SK-N-SH (cell line): ENCODE results near the gene RNF167. TPM values are rescaled to one million over a fixed set of nuclear protein-coding genes. Genes with fewer than 3 reads are reported as not detected.

Experiments used
- CTCF ChIA-PET: fragments of 300-600, 350-600 bp; formaldehyde crosslinking; extraction: SDS; loops from one replicate; lab custom pipeline; 2021; lab: Yijun Ruan, JAX
- POLR2A ChIA-PET: fragments of 350-600 bp; sonication (Branson Sonifier 250); formaldehyde crosslinking; extraction: SDS; loops from one replicate; lab custom pipeline; 2020; ENCODE audit warnings: antibody characterized with exemption, inconsistent platforms; lab: Yijun Ruan, JAX
- DNase-seq: peaks from one replicate; pipeline ENCODE4 v3.0.0; 2012
- H2AFZ ChIP-seq: fragments of 200-600 bp; sonication (generic); 2 replicates; pipeline ENCODE4 v1.8.1; 2016; ENCODE audit warnings: antibody characterized with exemption, mild to moderate bottlenecking, low read depth
- H3F3A ChIP-seq: fragments of 200-600 bp; sonication (generic); replicated peaks from 2 replicates; pipeline ENCODE3; 2016; ENCODE audit warnings: antibody characterized with exemption, mild to moderate bottlenecking; ENCODE audit not compliant: insufficient read depth
- H3K27ac ChIP-seq, 2 experiments: fragments of 200-500 bp in 1 of 2; fragments of 200-600 bp in 1 of 2; sonication (Bioruptor generic) in 1 of 2; sonication (generic), shearing (Covaris generic) in 1 of 2; 2 replicates each; pipeline versions ENCODE4 v1.5.1 to v1.6.1; 2014 to 2016; ENCODE audit warnings: low read depth in 2 of 2, inconsistent platforms in 1 of 2, low read length in 1 of 2, mild to moderate bottlenecking in 1 of 2, mixed read lengths in 1 of 2
- H3K27me3 ChIP-seq: fragments of 200-600 bp; sonication (generic), shearing (Covaris generic); 2 replicates; pipeline ENCODE4 v1.6.1; 2016; ENCODE audit warnings: mixed run types; ENCODE audit not compliant: insufficient read depth
- H3K36me3 ChIP-seq, 2 experiments: fragments of 200-500 bp in 1 of 2; fragments of 200-600 bp in 1 of 2; sonication (Bioruptor generic) in 1 of 2; sonication (generic) in 1 of 2; replicated peaks in 1 of 2; 2 replicates each; pipeline versions ENCODE3 to v1.5.1; 2014 to 2016; ENCODE audit warnings: low read length in 1 of 2, mild to moderate bottlenecking in 1 of 2; ENCODE audit not compliant: insufficient read depth in 2 of 2, control insufficient read depth in 1 of 2
- H3K4me1 ChIP-seq, 2 experiments: fragments of 200-500 bp in 1 of 2; fragments of 200-600 bp in 1 of 2; sonication (Bioruptor generic) in 1 of 2; sonication (generic), shearing (Covaris generic) in 1 of 2; 2 replicates each; pipeline versions ENCODE4 v1.5.1 to v1.6.1; 2014 to 2016; ENCODE audit warnings: low read depth in 1 of 2, low read length in 1 of 2, mixed run types in 1 of 2; ENCODE audit not compliant: insufficient read depth in 2 of 2, control insufficient read depth in 1 of 2
- H3K4me2 ChIP-seq: fragments of 200-600 bp; sonication (generic), shearing (Covaris generic); 2 replicates; pipeline ENCODE4 v1.6.1; 2017; ENCODE audit warnings: mixed run types
- H3K4me3 ChIP-seq, 2 experiments: fragments of 200-500 bp in 1 of 2; fragments of 200-600 bp in 1 of 2; sonication (Bioruptor generic) in 1 of 2; sonication (generic), shearing (Covaris generic) in 1 of 2; 2 replicates each; pipeline versions ENCODE4 v1.5.1 to v1.8.1; 2014 to 2016; ENCODE audit warnings: low read depth in 2 of 2, inconsistent platforms in 1 of 2, low read length in 1 of 2, mild to moderate bottlenecking in 1 of 2, mixed read lengths in 1 of 2, moderate library complexity in 1 of 2
- H3K79me2 ChIP-seq: fragments of 200-600 bp; sonication (generic); 2 replicates; pipeline ENCODE4 v1.8.1; 2017; ENCODE audit warnings: mild to moderate bottlenecking; ENCODE audit not compliant: insufficient read depth
- H3K9ac ChIP-seq: fragments of 200-600 bp; sonication (generic); 2 replicates; pipeline ENCODE4 v1.6.1; 2017; ENCODE audit warnings: mixed run types
- H3K9me2 ChIP-seq: fragments of 200-600 bp; sonication (generic); 2 replicates; pipeline ENCODE4 v1.6.1; 2017; ENCODE audit warnings: mixed run types
- H3K9me3 ChIP-seq: fragments of 200-600 bp; sonication (generic); 2 replicates; pipeline ENCODE4 v1.6.1; 2017; ENCODE audit warnings: mixed run types, mild to moderate bottlenecking, moderate library complexity
- H4K20me1 ChIP-seq: fragments of 200-600 bp; sonication (generic); 2 replicates; pipeline ENCODE4 v1.6.1; 2017; ENCODE audit warnings: mild to moderate bottlenecking, mixed run types; ENCODE audit not compliant: insufficient read depth
- CHD2 ChIP-seq: fragments of 150-350 bp; IDR thresholded peaks from 2 replicates; pipeline ENCODE4 v1.6.1; 2018; ENCODE audit warnings: low read length; ENCODE audit not compliant: partially characterized antibody
- EP300 ChIP-seq, 2 experiments: IDR thresholded peaks; 2 replicates each; pipeline versions ENCODE4 v1.4.0 to v1.6.1; 2012; ENCODE audit warnings: borderline replicate concordance in 1 of 2, low read depth in 1 of 2, low read length in 1 of 2
- FOSL2 ChIP-seq: IDR thresholded peaks from 2 replicates; pipeline ENCODE4 v1.4.0; 2012; ENCODE audit warnings: low read depth, mild to moderate bottlenecking, moderate library complexity, borderline replicate concordance
- FOXJ3 ChIP-seq: sonication (generic); formaldehyde crosslinking; IDR thresholded peaks from 2 replicates; pipeline ENCODE4 v1.5.1; 2020; ENCODE audit warnings: mild to moderate bottlenecking, missing genetic modification reagents
- GATA2 ChIP-seq: sonication (generic); formaldehyde crosslinking; IDR thresholded peaks from 2 replicates; pipeline ENCODE4 v1.5.0; 2020; ENCODE audit warnings: mild to moderate bottlenecking, missing genetic modification reagents
- JUND ChIP-seq: IDR thresholded peaks from 2 replicates; pipeline ENCODE4 v1.4.0; 2012
- MXI1 ChIP-seq: IDR thresholded peaks from 2 replicates; pipeline ENCODE4 v1.6.1; 2012; ENCODE audit warnings: mild to moderate bottlenecking, low read depth, low read length, improper control_type of control experiment
- NFIC ChIP-seq: IDR thresholded peaks from 2 replicates; pipeline ENCODE4 v1.4.0; 2012; ENCODE audit warnings: borderline replicate concordance
- PBX3 ChIP-seq: IDR thresholded peaks from 2 replicates; pipeline ENCODE4; 2012
- POLR2AphosphoS5 ChIP-seq: IDR thresholded peaks from 2 replicates; pipeline ENCODE4 v1.6.1; 2012; ENCODE audit warnings: low read depth, low read length
- RAD21 ChIP-seq: IDR thresholded peaks from 2 replicates; pipeline ENCODE4 v1.6.1; 2012; ENCODE audit warnings: mild to moderate bottlenecking, low read length
- RCOR1 ChIP-seq: fragments of 150-350 bp; IDR thresholded peaks from 2 replicates; pipeline ENCODE4 v1.6.1; 2017; ENCODE audit warnings: antibody characterized with exemption, low read length
- RXRA ChIP-seq: IDR thresholded peaks from 2 replicates; pipeline ENCODE4 v1.4.0; 2012; ENCODE audit warnings: low read depth, mild to moderate bottlenecking, borderline replicate concordance
- SIN3A ChIP-seq: IDR thresholded peaks from 2 replicates; pipeline ENCODE4 v1.6.1; 2012; ENCODE audit warnings: low read depth, mild to moderate bottlenecking, low read length, moderate library complexity, borderline replicate concordance
- SMC3 ChIP-seq: IDR thresholded peaks from 2 replicates; pipeline ENCODE4 v1.6.1; 2012; ENCODE audit warnings: low read depth, low read length, improper control_type of control experiment
- TCF12 ChIP-seq: IDR thresholded peaks from 2 replicates; pipeline ENCODE4 v1.4.0; 2012
- TEAD4 ChIP-seq: IDR thresholded peaks from 2 replicates; pipeline ENCODE4 v1.4.0; 2012; ENCODE audit warnings: mild to moderate bottlenecking, borderline replicate concordance; ENCODE audit not compliant: insufficient read depth
- USF2 ChIP-seq: fragments of 150-350 bp; IDR thresholded peaks from 2 replicates; pipeline ENCODE4 v1.6.1; 2017; ENCODE audit warnings: antibody characterized with exemption, low read length, low read depth, borderline replicate concordance
- YY1 ChIP-seq: IDR thresholded peaks from 2 replicates; pipeline ENCODE4 v1.4.0; 2012; ENCODE audit warnings: low read depth, mild to moderate bottlenecking
- ZBTB33 ChIP-seq: IDR thresholded peaks from 2 replicates; pipeline ENCODE4 v1.4.0; 2012; ENCODE audit warnings: low read depth, borderline replicate concordance
- WGBS: methylation state at CpG from one replicate; pipeline ENCODE4 v1.1.6; 2017; ENCODE audit warnings: low lambda C conversion rate; 5-methylcytosine and 5-hydroxymethylcytosine counted together
- polyA plus RNA-seq, 3 experiments: library from polyadenylated mRNA; depleted of rRNA; stranded (reverse); fragments of >200 nt; gene quantifications; 2 replicates each; pipeline ENCODE4 v1.2.3, GENCODE V29; 2012
- TF ChIP-seq, protein P1 (sequence below): IDR thresholded peaks from 2 replicates; pipeline ENCODE4 v1.4.0; 2012; ENCODE audit warnings: low read depth

Gene RNF167
- polyA plus RNA-seq, 1 of the 3 experiments (the other 2 are of a cell fraction): 115 TPM

GRCh38 chr17:4950075-4950745, 10.1 kb downstream of the RNF167 start:
- Histone ChIP-seq H3K79me2 (peaks cover 58% of the 10 kb centered on the region), H3K36me3 (peaks cover 18% of the 10 kb centered on the region in 2 experiments), H3F3A (peaks cover 50% of the 10 kb centered on the region), H4K20me1 (peaks cover 23% of the 10 kb centered on the region), H3K4me3 (peak overlapping the region; percentile 59 to 60), H3K9me2 (no peaks in the 10 kb centered on the region), H3K9me3 (no peaks in the 10 kb centered on the region), H3K4me2 (peak overlapping the region; percentile 98), H2AFZ (peak overlapping the region; percentile 57; the same call in 1 of the 2 replicates), H3K4me1 (peaks cover 36 to 37% of the 10 kb centered on the region in 2 experiments), H3K27me3 (no peaks in the 10 kb centered on the region), H3K9ac (peak overlapping the region; percentile 83), H3K27ac (peak overlapping the region; percentile 97 to 100)
- no peak for TF ChIP-seq FOSL2
- 0 out of 2 replicates have a peak, but pooled peaks have one; percentile 35 for TF ChIP-seq FOXJ3 (CRISPR knock-in tag)
- peak; percentile 69 for TF ChIP-seq GATA2 (CRISPR knock-in tag)
- TF ChIP-seq CHD2: no peak
- no peak for TF ChIP-seq SMC3
- TF ChIP-seq RXRA: 0 out of 2 replicates have a peak, but pooled peaks have one; percentile 22
- peak; percentile 7; the same call in 1 of the 2 replicates for TF ChIP-seq SIN3A
- TF ChIP-seq MXI1: peak; percentile 45
- TF ChIP-seq RCOR1: no peak
- TF ChIP-seq EP300 (IDR thresholded peaks at IDR 0.05; ENCODE audit: borderline replicate concordance in 1 of 2, low read depth in 1 of 2, low read length in 1 of 2): 0 out of 4 replicates have a peak, but pooled peaks of 1 of the 2 experiments have one; percentile 4
- no peak for TF ChIP-seq TCF12
- peak; percentile 47; the same call in 1 of the 2 replicates for TF ChIP-seq PBX3
- TF ChIP-seq POLR2AphosphoS5: peak; percentile 42
- TF ChIP-seq TEAD4: no peak
- TF ChIP-seq YY1: 0 out of 2 replicates have a peak, but pooled peaks have one; percentile 5
- ChIA-PET POLR2A (interaction anchor here (4.6 to 6.7 kb wide), 2 partner anchors 10 to 17 kb away, joined by 16 to 56 read pairs; partner anchors contain the start of genes RNF167, SLC25A11 and SPAG7), CTCF (interaction anchor here (1.9 to 2.7 kb wide), 4 partner anchors 16 to 41 kb away, joined by 6 to 13 read pairs (median 8); partner anchors contain the start of gene SPAG7)
- peak; percentile 82 for DNase-seq
- WGBS: 5% methylated on average over 7 of the region's 52 CpGs

- H4K20me1 ChIP-seq: peaks cover 18% of the 10 kb centered on the region
- H3K9me2 ChIP-seq: no peaks in the 10 kb centered on the region
- H3K9ac ChIP-seq: peak within 1 kb of the TSS; percentile 83
- 16% methylated on average over 7 of the region's 7 CpGs for WGBS
- H3K4me2 ChIP-seq: peak within 1 kb of the TSS; percentile 98
- no peaks in the 10 kb centered on the region for H3K27me3 ChIP-seq
- peak within 1 kb of the TSS; percentile 57; the same call in 1 of the 2 replicates for H2AFZ ChIP-seq
- H3K36me3 ChIP-seq: peaks cover 12 to 18% of the 10 kb centered on the region in 2 experiments
- peak within 1 kb of the TSS; percentile 97 to 100 for H3K27ac ChIP-seq
- H3K9me3 ChIP-seq: no peaks in the 10 kb centered on the region
- peaks cover 44% of the 10 kb centered on the region for H3F3A ChIP-seq
- peaks cover 52% of the 10 kb centered on the region for H3K79me2 ChIP-seq
- peak; percentile 76 for DNase-seq
- H3K4me1 ChIP-seq: peaks cover 31 to 32% of the 10 kb centered on the region in 2 experiments
- ChIA-PET POLR2A (interaction anchor here (4.6 to 6.7 kb wide), 2 partner anchors 10 to 17 kb away, joined by 16 to 56 read pairs; partner anchors contain the start of genes RNF167, SLC25A11 and SPAG7), CTCF (interaction anchor here (0.8 to 2.7 kb wide), 5 partner anchors 16 to 42 kb away, joined by 3 to 13 read pairs (median 7); partner anchors contain the start of gene SPAG7)
- peak within 1 kb of the TSS; percentile 59 to 60 for H3K4me3 ChIP-seq
- TF ChIP-seq RAD21 (no peak), MXI1 (no peak), USF2 (no peak), RXRA (peak; percentile 24; the same call in 1 of the 2 replicates), TCF12 (0 out of 2 replicates have a peak, but pooled peaks have one; percentile 5), ZBTB33 (no peak), JUND (no peak), CHD2 (no peak), TEAD4 (no peak), NFIC (peak; percentile 68)
- TF ChIP-seq, protein P1, sequence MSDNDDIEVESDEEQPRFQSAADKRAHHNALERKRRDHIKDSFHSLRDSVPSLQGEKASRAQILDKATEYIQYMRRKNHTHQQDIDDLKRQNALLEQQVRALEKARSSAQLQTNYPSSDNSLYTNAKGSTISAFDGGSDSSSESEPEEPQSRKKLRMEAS: 0 out of 2 replicates have a peak, but pooled peaks have one; percentile 4
Measured at GRCh38 chr17:4950746-4951204, 10.7 kb downstream of the RNF167 start, which contains the start of gene ENO3. Gene ENO3, plus strand, starts transcription at chr17:4951119. Its CDS starts 711 bp downstream, at chr17:4951830.
